Adrenal gland (tissue), 12 donors: ENCODE measurements around the gene PRUNE1. TPM values are rescaled to one million over a fixed set of nuclear protein-coding genes. Genes with fewer than 3 reads are reported as not detected.

ENCODE experiments used
- DNase-seq, 7 donors: peaks; one replicate each; pipeline ENCODE4 v3.0.0-alpha.2; 2019 to 2020
- H3K27ac ChIP-seq, 5 donors: fragments of 200-600 bp; sonication (generic) in 4 of 5; 1 replicate in 3 of 5; 2 replicates in 2 of 5; pipeline versions ENCODE4 v1.5.1 to v1.8.0; 2016 to 2020; ENCODE audit warnings: mild to moderate bottlenecking in 1 of 5
- H3K27me3 ChIP-seq: fragments of 200-600 bp; 2 replicates; pipeline ENCODE4 v1.8.0; 2021
- H3K36me3 ChIP-seq, 2 donors: fragments of 200-600 bp; replicated peaks in 1 of 2; 1 replicate in 1 of 2; 2 replicates in 1 of 2; pipeline versions ENCODE4 v1.5.1 to v1.8.0; 2018 to 2022
- H3K4me1 ChIP-seq, 2 donors: fragments of 200-600 bp; replicated peaks in 1 of 2; 1 replicate in 1 of 2; 2 replicates in 1 of 2; pipeline versions ENCODE4 v1.5.1 to v1.8.0; 2018 to 2021
- H3K4me3 ChIP-seq, 4 donors: fragments of 200-600 bp; sonication (generic) in 3 of 4; one replicate each; pipeline ENCODE4 v1.5.1; 2016 to 2018
- H3K9me3 ChIP-seq, 3 donors: fragments of 200-600 bp; sonication (generic) in 1 of 3; replicated peaks in 1 of 3; 1 replicate in 2 of 3; 2 replicates in 1 of 3; pipeline versions ENCODE4 v1.5.1 to v1.8.0; 2016 to 2021
- POLR2A ChIP-seq, 2 donors: fragments of 450-650 bp; IDR thresholded peaks; one replicate each; pipeline ENCODE4 v1.6.1; 2017; ENCODE audit warnings: antibody characterized with exemption in 2 of 2, mild to moderate bottlenecking in 2 of 2, moderate library complexity in 1 of 2
- WGBS, 4 donors: extraction: QIAGEN DNeasy Blood & Tissue Kit in 2 of 4; methylation state at CpG; one replicate each; pipeline versions ENCODE4 v1.1.5 to v1.1.7; 2013 to 2017; 5-methylcytosine and 5-hydroxymethylcytosine counted together
- intact Hi-C, 2 donors: fragments of 100-400 bp; cut with DNase I; formaldehyde crosslinking; loops; one replicate each; pipeline versions ENCODE4 v1.14.1 to v1.15.0; 2022 to 2023
- polyA plus RNA-seq, 3 donors: library from polyadenylated mRNA; stranded (reverse); fragments of 200-250 nt in 2 of 3; fragments of 350-450 nt in 1 of 3; fragmentation: Illumina TruSeq in 1 of 3; extraction: RNeasy Lipid Tissue Mini Kit (QIAGEN cat#74804) in 1 of 3; gene quantifications; one replicate each; pipeline ENCODE4 v1.2.3, GENCODE V29; 2013 to 2014
- total RNA-seq, 9 donors: library from RNA; depleted of rRNA in 4 of 9; stranded (reverse); fragments of >200 nt in 4 of 9; fragments of 120-200 nt in 1 of 9; fragmentation: NEBNext Ultra II Directional in 1 of 9; extraction: Animal tissue kit (Norgen Biotek cat#: 25700) in 1 of 9; gene quantifications; one replicate each; pipeline versions ENCODE4 v1.1.0 to v1.2.4, GENCODE V29; 2013 to 2023
- TF ChIP-seq, protein P1 (sequence below), 6 experiments: fragments of 450-650 bp in 4 of 6; fragments of 200-600 bp in 2 of 6; sonication (generic) in 1 of 6; IDR thresholded peaks; 1 replicate in 5 of 6; 2 replicates in 1 of 6; pipeline versions ENCODE4 v1.5.1 to v1.8.0; 2016 to 2021; ENCODE audit warnings: antibody characterized with exemption in 6 of 6, mild to moderate bottlenecking in 2 of 6, moderate library complexity in 1 of 6
- donor health status: healthy with polysubstance abuse.
- donor health status: Bipolar disorder and iron deficiency.
- donor health status: DM: yes; HTN: yes; CAD: no.
- donor health status: DM: no; HTN: no; CAD: no.
- donor health status: DM: no; HTN: no; CAD: no.
- donor health status: DM: yes; HTN: yes; CAD: no.

The PRUNE1 gene
- total and polyA plus RNA-seq, 12 donors, result 10.2 to 25.7 (median 16.4) TPM

GRCh38 chr1:151001602-151002001, 6.6 kb upstream of the PRUNE1 start:
- Histone ChIP-seq H3K36me3 (peaks cover 0 to 51% of the 10 kb centered on the region in 2 donors), H3K27ac (no peak overlapping the region), H3K4me3 (no peak overlapping the region), H3K4me1 (peaks cover 8 to 38% of the 10 kb centered on the region in 2 donors), H3K27me3 (no peaks in the 10 kb centered on the region), H3K9me3 (no peaks in the 10 kb centered on the region)
- no peak for DNase-seq
- intact Hi-C loops, result no loop called here
- WGBS, 4 donors, result 49 to 73% (median 68%) methylated on average over 4 of the region's 4 CpGs
- TF ChIP-seq, protein P1, sequence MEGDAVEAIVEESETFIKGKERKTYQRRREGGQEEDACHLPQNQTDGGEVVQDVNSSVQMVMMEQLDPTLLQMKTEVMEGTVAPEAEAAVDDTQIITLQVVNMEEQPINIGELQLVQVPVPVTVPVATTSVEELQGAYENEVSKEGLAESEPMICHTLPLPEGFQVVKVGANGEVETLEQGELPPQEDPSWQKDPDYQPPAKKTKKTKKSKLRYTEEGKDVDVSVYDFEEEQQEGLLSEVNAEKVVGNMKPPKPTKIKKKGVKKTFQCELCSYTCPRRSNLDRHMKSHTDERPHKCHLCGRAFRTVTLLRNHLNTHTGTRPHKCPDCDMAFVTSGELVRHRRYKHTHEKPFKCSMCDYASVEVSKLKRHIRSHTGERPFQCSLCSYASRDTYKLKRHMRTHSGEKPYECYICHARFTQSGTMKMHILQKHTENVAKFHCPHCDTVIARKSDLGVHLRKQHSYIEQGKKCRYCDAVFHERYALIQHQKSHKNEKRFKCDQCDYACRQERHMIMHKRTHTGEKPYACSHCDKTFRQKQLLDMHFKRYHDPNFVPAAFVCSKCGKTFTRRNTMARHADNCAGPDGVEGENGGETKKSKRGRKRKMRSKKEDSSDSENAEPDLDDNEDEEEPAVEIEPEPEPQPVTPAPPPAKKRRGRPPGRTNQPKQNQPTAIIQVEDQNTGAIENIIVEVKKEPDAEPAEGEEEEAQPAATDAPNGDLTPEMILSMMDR (IDR thresholded peaks at IDR 0.05), result no peak
- no peak for TF ChIP-seq POLR2A (IDR thresholded peaks at IDR 0.05)

- no peak for DNase-seq
- peaks cover 12 to 41% of the 10 kb centered on the region in 2 donors for H3K4me1 ChIP-seq
- H3K4me3 ChIP-seq, result no peak overlapping the region
- no peak overlapping the region for H3K27ac ChIP-seq
- intact Hi-C loops, result no loop called here
- peaks cover 0 to 46% of the 10 kb centered on the region in 2 donors for H3K36me3 ChIP-seq
- H3K9me3 ChIP-seq, result no peaks in the 10 kb centered on the region
- 72 to 75% (median 74%) methylated on average over 2 to 3 of the region's 3 CpGs for WGBS, 4 donors
- TF ChIP-seq, protein P1 (IDR thresholded peaks at IDR 0.05), result no peak
- TF ChIP-seq POLR2A (IDR thresholded peaks at IDR 0.05), result no peak
- no peaks in the 10 kb centered on the region for H3K27me3 ChIP-seq
Measured at GRCh38 chr1:151002051-151002450, 6.2 kb upstream of the PRUNE1 start.

DNA sequence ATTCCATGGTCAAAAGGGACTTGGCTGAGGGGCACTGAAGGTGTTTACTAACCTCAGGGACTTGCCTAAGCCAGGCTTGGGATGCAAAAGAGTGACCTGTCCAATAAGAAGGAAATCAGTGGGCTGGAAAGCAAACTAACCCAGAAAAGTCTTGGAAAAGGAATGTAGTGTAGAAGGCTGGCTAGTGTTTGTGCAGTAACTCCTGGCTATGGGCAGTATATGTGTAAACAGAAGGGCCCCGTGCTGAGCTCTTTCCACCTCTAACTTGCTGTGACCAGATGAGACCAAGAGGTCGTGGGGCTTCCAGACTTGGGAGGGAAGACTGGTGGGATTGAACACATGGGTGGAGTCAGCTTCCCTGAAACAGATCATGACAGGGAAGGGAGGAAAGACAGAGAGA, 5.6 kb upstream of the PRUNE1 start:
- Histone ChIP-seq H3K36me3 (peaks cover 0 to 40% of the 10 kb centered on the region in 2 donors), H3K27ac (peak overlapping the region in 1 of 5 donors; percentile 17)
- intact Hi-C loops, result no loop called here

GRCh38 chr1:151003180-151003579, 5.1 kb upstream of the PRUNE1 start:
- Histone ChIP-seq H3K36me3 (peaks cover 0 to 35% of the 10 kb centered on the region in 2 donors), H3K27ac (peak overlapping the region in 1 of 5 donors; percentile 17), H3K9me3 (no peaks in the 10 kb centered on the region), H3K4me3 (peak overlapping the region in 1 of 4 donors; percentile 19), H3K27me3 (no peaks in the 10 kb centered on the region), H3K4me1 (peaks cover 21 to 51% of the 10 kb centered on the region in 2 donors)
- DNase-seq, result no peak
- TF ChIP-seq POLR2A (IDR thresholded peaks at IDR 0.05), result no peak
- TF ChIP-seq, protein P1 (IDR thresholded peaks at IDR 0.05), result no peak
- intact Hi-C loops, result no loop called here

More for the DNA sequence above, 5.6 kb upstream of the PRUNE1 start:
- Histone ChIP-seq H3K27me3 (no peaks in the 10 kb centered on the region), H3K4me3 (no peak overlapping the region), H3K4me1 (peaks cover 17 to 47% of the 10 kb centered on the region in 2 donors), H3K9me3 (no peaks in the 10 kb centered on the region)
- 60 to 77% (median 68%) methylated on average over 2 of the region's 2 CpGs for WGBS, 4 donors
- TF ChIP-seq, protein P1 (IDR thresholded peaks at IDR 0.05), result no peak
- no peak for TF ChIP-seq POLR2A (IDR thresholded peaks at IDR 0.05)
- no peak for DNase-seq
